ENCODE measurements around the gene PACSIN3.

DNA sequence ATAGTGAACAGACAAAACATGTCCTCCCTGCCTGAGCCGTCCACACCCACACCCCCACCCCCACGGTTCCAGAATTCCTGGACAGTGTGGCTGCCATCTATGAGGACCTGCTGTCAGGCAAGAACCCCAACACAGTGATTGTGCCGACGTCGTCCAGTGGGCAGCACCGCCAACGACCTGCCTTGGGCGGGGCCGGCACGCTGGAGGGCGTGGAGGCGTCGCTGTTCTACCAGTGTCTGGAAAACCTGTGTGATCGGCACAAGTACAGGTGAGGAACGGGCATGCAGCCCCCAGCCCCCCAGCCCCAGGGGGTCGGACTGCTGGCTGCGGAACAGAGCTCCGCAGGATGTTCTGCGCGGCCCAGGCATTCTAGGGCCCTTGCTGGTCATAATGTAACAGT is 29.3 kb downstream of the PACSIN3 start:
- no peak for TF ChIP-seq POLR2AphosphoS5 (IDR thresholded peaks at IDR 0.05)
- TF ChIP-seq, protein P1, sequence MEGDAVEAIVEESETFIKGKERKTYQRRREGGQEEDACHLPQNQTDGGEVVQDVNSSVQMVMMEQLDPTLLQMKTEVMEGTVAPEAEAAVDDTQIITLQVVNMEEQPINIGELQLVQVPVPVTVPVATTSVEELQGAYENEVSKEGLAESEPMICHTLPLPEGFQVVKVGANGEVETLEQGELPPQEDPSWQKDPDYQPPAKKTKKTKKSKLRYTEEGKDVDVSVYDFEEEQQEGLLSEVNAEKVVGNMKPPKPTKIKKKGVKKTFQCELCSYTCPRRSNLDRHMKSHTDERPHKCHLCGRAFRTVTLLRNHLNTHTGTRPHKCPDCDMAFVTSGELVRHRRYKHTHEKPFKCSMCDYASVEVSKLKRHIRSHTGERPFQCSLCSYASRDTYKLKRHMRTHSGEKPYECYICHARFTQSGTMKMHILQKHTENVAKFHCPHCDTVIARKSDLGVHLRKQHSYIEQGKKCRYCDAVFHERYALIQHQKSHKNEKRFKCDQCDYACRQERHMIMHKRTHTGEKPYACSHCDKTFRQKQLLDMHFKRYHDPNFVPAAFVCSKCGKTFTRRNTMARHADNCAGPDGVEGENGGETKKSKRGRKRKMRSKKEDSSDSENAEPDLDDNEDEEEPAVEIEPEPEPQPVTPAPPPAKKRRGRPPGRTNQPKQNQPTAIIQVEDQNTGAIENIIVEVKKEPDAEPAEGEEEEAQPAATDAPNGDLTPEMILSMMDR (IDR thresholded peaks at IDR 0.05), result no peak
- no peak for TF ChIP-seq POLR2A (IDR thresholded peaks at IDR 0.05)
